CD4-positive, alpha-beta T cell treated with Interleukin-4 for 1 hour (primary cell): Measurements from ENCODE around the gene EPHX1.
"Not testable (repeated sequence)": the region's sequence is repeated elsewhere in the genome, so short reads cannot be mapped to it uniquely, and the experiment has no call there.

Source experiments
- DNase-seq, 2 donors: peaks; one replicate each; pipeline ENCODE4 v3.0.0-alpha.2; 2020 to 2022

EPHX1 gene

DNA sequence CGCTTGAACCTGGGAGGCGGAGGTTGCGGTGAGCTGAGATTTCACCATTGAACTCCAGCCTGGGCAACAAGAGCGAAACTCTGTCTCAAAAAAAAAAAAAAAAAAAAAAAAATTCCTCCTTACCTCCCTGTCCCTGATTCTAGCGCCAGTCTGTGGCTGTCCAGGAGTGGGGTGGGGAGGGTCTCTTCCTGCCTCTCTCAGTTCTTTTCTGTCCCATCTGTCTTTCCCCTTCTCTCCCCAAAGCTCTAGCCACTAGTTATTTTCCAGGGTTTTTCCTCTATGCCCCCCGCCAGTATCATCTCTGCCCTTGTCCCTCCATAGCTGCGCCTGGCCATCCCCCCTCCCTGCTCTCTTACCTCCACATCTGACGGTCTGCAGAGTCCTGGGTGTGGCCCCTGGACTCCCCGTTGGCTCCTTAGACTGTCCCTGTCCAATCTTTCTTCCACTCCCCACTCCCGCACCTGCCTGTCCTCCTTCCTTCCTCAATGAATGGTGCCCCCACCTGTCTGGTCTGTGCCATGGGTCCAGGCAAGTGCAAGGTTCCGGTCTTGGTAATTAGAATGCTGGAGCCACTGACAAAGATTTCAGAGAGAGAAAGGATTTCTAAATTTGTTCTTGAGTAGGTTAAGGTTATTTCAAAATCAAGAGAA, 73.8 kb downstream of the EPHX1 start:
- DNase-seq = no peak

DNA sequence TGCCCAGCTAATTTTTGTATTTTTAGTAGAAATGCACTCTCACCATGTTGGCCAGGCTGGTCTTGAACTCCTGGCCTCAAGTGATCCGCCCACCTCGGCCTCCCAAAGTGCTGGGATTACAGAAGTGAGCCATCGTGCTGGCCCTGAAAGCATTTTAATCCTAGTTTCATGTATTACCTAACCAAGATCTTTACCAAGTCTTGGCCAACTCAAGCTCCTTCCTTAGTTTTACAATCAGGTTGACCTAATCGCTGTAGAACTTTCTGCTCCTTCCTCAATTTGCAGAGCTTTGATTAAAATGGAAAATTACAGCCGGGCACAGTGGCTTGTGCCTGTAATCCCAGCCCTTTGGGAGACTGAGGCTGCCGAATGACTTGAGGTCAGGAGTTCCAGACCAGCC, 75.4 kb downstream of the EPHX1 start:
- no peak for DNase-seq

DNA sequence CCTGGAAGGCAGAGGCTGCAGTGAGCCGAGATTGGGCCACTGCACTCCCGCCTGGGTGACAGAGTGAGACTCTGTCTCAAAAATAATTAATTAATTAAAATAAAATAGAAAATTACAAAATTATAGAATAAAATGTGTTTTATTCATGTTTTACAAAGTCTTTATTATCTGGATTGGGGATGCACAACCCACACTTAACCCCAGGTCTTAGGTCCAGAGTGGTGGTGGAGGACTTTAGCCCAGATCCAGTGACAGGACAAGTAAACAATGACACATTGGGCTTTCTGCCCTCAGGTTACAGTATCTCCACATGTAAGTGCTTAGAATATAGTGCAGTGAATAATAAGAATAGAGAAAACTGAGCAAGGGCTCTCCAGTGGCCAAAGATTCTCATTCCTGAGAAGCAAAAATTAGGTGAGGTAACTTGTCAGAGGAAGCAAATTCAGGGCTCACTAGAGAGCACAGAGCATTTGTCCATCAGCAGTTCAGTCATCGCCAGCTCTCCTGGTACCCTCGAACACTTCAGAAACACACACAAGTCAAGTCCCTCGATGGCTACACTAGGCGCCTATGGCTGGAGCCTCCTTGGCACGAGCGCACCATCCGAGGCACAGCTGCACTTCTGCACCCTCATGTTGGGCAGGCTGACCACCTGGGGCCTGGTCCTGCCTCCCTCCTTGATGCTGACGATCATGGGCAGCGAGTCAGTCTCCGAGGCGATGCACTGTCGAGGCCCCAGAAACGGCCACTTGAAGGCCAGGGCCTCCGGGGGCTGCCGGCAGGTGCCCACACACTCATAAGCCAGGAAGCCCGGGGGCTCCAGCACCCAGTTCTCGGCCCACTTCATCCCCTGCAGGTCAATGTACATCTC, 76.5 kb downstream of the EPHX1 start:
- no peak for DNase-seq

DNA sequence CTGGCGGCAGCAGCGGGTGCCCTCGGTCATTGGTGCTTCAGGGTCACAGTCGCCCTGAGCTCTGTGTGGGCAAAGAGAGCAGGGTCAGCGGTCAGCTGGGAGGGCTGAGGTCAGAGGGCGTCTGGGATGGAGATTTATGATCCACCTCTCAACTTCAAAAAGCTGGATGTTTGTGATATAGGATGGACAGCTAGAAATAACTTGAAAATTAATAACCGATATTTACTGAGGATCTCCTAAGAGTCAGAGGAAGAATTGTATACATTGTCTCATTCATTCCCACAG, 77.0 kb downstream of the EPHX1 start:
- DNase-seq = no peak

DNA sequence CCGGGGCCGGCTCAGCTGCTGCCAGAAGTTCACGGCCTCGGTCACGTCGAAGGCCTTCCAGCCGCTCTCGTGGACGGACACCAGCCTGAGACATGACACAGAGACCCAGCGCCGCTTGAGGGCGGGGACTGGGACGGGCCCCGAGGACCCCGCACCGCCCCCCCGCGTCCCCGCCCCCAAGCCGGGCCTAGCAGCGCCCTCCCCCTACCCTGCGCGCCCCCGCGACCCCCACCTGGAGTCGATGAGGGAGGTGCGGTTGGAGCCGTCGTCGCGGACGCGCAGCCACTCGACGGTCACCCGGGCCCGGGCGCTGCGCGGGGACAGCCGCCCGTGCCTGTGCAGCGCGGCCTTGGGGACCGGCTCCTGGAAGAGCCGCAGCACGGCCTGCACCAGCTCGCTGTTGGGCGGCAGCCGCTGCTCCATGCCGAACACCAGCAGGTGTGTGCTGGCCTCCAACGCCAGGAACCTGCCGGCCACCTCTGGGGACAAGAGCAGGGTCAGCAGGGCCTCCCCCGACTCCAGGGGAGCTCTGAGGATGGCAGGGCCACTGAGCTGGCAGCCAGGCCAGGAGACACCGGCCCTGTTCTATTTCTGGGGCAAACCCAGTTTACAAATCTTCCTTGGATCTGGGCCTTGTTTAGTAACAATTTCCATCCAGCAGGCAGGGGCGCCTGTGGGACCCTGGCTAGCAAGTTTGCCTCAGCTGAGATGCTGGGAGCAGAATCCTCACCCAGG, 77.8 kb downstream of the EPHX1 start:
- DNase-seq = not testable (repeated sequence)

DNA sequence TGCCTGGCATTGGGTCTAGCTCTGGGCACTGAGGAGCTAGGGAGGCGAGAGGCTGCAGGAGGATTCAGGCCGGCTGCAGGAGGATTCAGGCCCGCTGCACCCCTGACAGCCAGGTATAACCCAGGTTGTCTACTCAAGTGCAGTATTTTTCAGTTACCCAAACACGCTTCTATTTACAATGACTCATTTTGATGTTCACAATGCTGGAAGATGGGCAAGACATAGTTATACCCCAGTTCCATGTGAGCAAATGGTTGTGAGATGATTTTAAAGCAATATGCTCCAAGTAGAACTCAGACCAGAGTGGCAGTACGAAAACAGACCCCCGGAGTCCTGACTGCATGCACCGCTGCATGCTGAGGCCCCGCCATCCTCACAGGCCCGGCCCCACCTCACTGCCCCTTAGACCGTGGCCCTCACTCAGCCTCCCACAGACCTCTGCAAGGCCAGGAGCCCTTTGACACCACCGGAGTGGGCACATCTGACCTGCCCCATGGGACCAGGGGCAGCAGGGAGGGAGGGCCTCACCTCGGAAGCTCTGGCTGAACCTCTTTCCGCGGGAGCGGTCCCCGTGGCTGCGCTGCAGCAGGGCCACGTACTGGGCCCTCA, 78.5 kb downstream of the EPHX1 start:
- no peak for DNase-seq

DNA sequence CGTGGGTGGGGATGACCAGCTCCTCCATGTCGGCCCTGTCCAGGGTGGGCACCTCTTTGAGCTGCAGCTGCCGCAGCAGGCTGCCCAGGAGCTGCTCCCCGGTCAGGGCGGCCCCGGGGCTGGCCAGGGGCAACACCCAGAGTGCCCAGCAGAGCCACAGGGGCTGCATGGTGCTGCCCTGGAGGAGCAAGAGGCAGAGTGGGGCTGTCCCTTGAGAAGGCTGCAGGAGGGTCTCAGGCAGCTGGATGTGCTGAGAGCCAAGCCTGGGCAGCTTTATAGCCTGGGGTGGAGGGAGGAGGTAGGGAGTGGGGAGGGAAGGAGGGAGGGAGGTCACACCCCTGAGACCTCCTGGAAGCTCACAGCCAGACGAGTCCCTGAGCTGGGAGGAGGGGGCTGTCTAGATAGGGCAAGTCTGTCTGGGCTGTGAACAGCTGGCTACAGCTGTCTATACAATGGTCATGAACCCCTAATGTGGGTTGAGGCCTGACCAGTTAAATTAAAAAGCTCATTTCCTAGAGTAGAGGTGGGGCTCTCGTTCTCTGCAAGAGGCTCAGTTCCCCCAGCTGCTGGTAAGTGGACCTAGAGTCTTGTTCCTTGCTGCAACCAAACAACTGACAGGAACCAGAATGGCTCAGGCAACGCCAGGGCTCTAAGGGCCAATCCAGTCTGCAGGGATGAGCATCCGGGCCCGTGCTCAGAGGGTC, 79.1 kb downstream of the EPHX1 start, which contains the start of gene LEFTY1:
LEFTY1 (minus strand) TSS at position 249 of the 704 bp plus-strand sequence; CDS start at position 169, 80 bp downstream.
- DNase-seq = no peak

DNA sequence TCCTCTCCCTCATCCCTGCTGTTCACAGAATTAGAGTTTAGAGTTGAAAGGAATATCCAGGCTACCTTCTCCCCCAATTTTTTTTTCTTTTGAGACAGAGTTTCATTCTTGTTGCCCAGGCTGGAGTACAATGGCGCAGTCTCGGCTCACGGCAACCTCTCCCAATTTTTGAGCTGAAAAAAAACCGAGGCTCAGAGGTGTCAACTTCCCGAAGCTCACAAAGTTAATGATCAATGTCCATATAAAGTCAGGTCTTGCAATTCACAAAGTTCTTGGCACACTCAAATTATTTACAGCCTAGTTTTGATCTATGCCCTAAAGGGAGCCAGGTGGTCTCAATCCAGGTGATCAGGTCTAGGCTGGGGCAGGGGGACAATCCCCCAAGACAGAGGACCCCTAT, 79.8 kb downstream of the EPHX1 start:
- no peak for DNase-seq

DNA sequence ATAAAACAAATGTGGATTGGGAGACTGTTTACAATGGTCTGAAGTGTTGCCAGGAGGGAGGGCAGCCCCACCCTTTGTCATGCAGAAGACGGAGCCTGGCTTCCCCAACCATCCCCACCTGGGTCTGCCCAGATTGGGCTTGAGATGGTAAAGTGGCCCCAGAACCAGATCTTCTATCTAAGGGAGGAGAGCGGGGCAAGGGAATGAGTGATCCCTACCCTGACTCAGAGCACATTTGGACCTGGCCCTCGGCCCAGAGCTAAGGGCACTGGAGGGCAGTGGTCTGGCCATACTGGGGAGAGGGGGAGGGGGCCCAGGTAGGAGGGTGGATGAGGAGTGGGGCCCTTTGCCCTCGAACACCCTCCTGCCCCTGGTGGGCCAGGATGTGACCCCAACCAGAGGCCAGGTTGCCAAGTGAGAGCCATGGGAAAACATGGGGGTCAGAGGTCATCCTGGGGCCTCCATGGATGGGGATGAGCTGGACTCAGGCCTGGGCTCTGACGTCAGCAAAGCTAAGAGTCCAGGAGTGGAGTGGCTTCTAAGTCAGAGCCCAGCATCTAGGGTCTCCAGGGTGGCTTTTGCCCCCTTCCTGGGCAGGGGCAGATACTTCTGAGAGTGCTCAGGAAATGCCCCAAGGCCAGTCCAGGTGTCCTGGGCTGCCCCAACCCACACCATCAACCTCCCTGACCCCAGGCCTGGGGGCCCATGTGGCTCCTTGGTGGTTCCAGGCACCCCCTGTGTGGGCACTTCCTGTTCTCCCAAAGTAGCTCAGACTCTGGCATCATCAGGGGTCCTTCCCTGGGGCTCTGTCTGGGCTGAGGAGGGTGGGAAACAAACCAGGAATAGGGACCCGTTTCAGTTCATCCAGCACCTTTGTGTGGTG, 80.7 kb downstream of the EPHX1 start:
- no peak for DNase-seq

DNA sequence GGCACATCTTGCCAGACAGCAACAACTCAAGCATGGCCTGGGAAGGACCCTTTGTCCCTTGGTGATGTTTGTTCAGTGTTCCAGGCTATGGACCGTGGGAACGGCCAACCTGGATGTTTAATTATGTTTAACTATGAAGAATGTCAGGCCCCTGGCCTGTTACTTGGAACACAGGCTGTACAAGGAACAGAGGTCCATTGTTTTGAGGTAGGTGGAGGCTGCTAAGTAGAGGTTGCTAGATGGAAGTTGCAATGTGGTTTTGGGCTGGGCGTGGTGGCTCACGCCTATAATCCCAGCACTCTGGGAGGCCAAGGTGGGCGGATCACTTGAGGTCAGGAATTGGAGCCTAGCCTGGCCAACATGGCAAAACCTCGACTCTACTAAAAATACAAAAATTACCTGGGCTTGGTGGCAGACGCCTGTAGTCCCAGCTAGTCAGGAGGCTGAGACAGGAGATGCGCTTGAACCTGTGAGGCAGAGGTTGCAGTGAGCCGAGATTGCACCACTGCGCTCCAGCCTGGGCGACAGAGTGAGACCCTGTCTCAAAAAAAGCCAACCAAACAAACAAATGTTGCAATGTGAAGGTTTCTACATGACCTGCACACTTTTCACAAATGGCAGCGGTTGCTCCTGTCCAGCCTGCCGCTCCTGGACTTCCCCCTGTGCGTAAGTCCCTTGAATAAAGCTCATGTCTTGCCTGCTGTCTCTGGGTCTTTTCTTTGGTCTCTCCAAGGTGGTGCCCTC, 81.5 kb downstream of the EPHX1 start:
- DNase-seq = no peak

DNA sequence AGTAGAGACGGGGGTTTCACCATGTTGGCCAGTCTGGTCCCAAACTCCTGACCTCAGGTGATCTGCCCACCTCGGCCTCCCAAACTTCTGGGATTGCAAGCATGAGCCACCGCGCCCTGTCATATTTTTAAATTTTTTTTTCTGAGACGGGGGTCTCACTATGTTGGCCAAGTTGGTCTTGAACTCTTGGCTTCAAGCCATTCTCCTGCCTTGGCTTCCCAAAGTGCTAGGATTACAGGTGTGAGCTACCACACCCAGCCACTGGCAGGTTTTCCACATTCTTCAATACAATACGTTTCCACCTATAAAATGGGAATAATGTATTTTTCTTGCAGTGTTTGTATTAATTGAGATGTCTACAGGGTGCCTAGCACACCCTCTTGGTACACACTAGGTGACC, 82.4 kb downstream of the EPHX1 start:
- DNase-seq = no peak
